IPS DF 4.7 (cell line): ENCODE data around the gene APRT.

Experiments used
- DNase-seq: peaks from one replicate; pipeline ENCODE4 v3.0.0-alpha.2; 2013; ENCODE audit warnings: low spot score; ENCODE audit errors: extremely low read depth

APRT gene

DNA sequence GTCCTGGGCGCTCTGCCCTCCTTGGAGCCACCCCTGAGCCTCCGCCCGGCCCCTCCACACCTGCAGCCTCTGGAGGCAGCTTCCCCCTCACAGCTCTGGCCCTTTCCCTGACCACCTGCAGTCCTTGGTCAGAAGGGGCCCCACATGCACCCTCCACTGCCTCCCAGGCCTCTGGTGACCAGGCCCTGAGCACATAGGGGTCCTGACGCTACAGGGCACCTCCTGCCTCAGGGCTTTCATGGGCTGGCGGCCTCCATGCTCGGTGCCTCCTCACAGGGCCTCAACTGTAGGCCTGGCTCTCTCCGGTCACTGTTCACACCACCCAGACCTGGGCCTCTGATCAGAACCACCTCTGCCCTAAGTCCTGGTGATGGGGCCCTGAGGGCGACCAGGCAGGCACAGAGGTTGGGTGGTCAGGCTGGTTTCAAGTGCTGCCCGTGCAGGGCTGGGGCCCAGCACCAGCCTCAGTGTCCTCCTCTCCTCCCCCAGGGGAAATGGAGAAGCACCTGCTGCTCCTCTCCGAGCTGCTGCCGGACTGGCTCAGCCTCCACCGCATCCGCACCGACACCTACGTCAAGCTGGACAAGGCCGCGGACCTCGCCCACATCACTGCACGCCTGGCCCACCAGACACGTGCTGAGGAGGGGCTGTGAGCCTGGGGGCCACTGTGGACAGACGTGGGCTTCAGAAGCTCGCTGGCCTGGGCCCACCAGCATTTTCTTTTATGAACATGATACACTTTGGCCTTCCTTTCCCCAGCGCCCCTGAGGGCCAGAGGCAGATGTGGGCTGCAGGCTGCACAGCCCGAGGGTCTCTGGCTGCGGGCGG, 3.9 kb downstream of the APRT start:
- no peak for DNase-seq

- DNase-seq: no peak
These were observed 4.5 kb downstream of the APRT start for GRCh38 chr16:88807142-88807625.

DNA sequence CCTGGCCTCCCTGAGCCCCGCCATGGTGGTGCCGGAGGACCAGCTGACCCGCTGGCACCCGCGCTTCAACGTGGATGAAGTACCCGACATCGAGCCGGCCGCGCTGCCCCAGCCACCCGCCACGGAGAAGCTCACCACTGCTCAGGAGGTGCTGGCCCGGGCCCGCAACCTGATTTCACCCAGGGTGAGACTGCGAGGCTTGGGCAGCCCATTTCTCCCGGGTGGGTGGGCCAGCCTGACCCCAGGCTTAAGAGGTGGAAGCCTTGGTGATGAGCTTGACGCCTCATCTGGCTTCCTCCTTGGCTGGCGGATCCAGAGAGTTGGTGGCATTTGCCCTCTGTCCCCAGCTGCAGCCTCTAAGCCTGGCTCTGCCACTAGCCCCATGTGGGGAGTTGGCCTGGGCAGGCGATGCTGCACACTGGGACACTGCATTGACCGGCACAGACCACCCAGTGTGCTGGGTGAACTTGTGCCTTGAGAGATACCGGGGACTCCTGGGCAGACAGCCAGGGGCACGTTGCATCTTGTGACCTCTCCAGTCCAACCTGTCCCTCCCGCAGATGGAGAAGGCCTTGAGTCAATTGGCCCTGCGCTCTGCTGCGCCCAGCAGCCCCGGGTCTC, 5.1 kb downstream of the APRT start:
- no peak for DNase-seq

DNA sequence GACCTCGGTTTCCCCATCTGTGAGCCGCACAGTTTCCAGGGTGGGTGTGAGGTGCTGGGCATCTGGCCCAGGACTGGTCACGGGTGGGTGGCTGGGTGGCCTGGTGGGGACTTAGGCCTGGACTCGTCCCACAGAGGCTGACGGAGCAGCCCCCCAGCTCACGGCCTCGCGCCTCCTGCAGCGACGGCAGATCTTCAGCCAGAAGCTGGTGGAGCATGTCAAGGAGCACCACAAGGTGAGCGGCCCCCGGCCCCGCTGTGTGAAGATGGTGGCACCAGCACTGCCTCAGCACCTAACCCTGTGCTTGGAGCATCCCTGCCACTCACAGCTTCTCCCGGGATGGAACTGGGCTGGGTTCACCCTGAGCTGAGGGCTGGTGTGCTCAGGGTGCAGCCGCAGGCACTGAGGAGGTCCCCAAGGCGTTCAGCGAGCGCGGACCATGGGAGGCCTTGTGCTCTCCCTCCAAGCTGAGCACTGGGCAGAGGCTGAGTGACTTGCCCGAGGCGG, 5.8 kb downstream of the APRT start:
- DNase-seq: no peak

- DNase-seq: no peak
These were observed 6.4 kb downstream of the APRT start for GRCh38 chr16:88805340-88805715.

- DNase-seq: no peak
These were observed 7.0 kb downstream of the APRT start for GRCh38 chr16:88804552-88805339.

DNA sequence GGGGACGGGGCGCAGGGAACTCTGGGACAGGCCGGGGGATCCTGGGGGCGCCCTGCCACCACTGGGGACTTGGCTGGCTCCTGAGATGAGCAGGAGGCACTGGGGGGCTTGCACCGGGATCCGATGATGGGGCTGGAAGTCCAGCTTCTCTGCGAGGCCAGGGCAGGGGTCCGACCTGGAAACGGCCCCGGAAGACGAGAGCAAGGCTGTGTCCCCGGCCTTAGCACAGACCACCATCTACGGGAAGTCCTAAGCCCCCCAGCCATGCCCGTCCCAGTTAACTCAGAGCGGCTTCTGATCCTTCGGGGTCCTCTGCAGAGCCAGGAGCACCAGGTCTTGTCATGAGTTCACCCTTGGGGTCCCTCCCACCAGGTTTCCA, 7.6 kb downstream of the APRT start:
- no peak for DNase-seq

GRCh38 chr16:88803264-88803987, 8.3 kb downstream of the APRT start, which contains the start of gene CDT1:
TSS of gene CDT1 (plus strand) at chr16:88803789. CDS start at chr16:88803832, 43 bp downstream.
- DNase-seq: no peak

- no peak for DNase-seq
These were observed 11.5 kb downstream of the APRT start for GRCh38 chr16:88800277-88800592.

- no peak for DNase-seq
These were observed 12.0 kb downstream of the APRT start for GRCh38 chr16:88799569-88800276.

DNA sequence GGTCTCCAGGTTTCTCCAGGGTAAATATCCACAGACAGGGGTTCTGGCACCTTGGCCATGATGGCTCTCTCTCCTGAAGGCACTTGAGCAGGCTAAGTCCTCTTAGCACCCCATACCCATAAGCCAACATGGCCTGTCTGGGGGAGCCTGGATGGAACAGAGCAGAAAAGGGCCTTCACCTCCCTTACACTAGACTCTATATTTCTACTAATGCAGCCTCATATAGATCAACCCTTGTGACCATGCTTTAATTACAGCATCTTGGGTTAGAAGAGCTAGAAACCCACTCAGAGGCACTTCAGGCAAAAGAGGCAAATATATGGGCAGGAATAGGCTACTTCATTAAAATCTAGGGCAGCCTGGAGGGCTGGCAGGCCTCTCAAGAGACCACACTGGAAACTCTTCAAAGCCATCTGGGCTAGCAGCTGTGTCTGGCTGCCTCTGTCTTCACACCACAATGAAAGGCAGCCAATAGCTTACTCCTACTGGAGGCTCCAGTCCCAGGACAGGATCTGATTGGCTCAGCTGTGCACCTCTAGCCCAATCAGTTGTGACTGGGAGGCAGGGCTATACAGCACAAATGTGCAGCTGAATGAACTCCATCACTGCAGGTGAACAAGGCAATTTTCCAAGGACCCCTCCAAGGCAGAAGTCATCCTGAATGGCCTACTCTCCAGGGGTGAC, 12.8 kb downstream of the APRT start:
- DNase-seq: no peak

- DNase-seq: no peak
These were observed 13.7 kb downstream of the APRT start for GRCh38 chr16:88798073-88798472.

GRCh38 chr16:88796278-88796677, 15.4 kb downstream of the APRT start:
- DNase-seq: no peak

GRCh38 chr16:88793251-88793954, 18.3 kb downstream of the APRT start:
- DNase-seq: no peak

- no peak for DNase-seq
These were observed 19.0 kb downstream of the APRT start for GRCh38 chr16:88792668-88793250.

- no peak for DNase-seq
These were observed 19.6 kb downstream of the APRT start for GRCh38 chr16:88792078-88792550.

DNA sequence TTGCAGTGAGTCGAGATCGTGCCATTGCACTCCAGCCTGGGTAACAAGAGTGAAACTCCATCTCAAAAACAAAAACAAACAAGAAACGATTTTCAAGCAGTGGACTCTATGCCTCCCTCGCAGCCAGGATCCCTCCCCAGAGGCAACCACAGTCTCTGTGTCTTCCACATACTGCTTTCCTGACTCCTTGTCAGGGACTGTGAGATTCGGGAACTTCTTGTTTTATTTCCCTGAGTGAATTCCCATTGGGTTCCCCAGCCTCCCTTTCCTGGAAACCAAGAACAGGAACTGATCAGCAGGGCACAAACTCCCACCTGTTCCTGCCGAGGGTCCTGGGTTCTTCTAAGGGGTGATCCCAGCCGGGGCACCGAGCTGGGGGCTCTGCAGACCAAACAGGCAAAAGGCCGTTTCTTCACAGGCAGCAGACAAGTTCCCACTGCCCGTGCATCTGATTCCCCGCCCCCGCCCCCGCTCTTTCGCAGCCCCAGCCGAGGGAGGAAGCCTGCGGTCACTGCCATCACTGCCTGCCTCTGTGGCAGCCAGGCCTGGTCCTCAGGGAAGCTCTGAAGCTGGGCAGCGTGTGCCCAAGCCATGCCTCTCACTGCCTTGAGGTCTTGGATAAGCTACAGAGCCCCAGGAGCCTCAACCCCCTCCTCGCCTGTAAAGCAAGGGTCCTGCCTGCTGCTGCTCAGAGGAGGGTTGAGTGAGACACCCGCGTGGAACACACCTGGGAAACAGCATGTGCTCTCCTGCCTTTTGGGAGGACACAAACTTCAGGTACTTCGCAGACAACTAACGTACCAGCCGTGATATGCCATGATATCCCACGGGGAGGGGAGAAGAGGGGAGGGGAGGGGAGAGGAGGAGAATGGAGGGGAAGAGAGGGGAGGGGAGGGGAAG, 21.2 kb downstream of the APRT start:
- DNase-seq: no peak

GRCh38 chr16:88789594-88789993, 22.1 kb downstream of the APRT start:
- DNase-seq: no peak
